Activated T-cell treated with anti-CD3 and anti-CD28 coated beads, Interleukin-2, amount 50 U/mL, for 24 hours (primary cell): ENCODE measurements around the gene SLC1A4.
"Not testable (repeated sequence)": the region's sequence is repeated elsewhere in the genome, so short reads cannot be mapped to it uniquely, and the experiment has no call there.

ENCODE experiments used
- DNase-seq: peaks from one replicate; pipeline ENCODE4 v3.0.0-alpha.2; 2020
- H3K27ac Mint-ChIP-seq: 2 replicates; pipeline ENCODE4 v1.8.0; 2020; ENCODE audit warnings: mild to moderate bottlenecking, mixed read lengths
- H3K27me3 Mint-ChIP-seq: 2 replicates; pipeline ENCODE4 v1.8.0; 2020; ENCODE audit warnings: mixed read lengths
- H3K36me3 Mint-ChIP-seq: 2 replicates; pipeline ENCODE4 v1.8.0; 2020; ENCODE audit warnings: low read depth, mixed read lengths
- H3K4me1 Mint-ChIP-seq: 2 replicates; pipeline ENCODE4 v1.8.0; 2020; ENCODE audit warnings: low read depth, mixed read lengths
- H3K4me3 Mint-ChIP-seq: 2 replicates; pipeline ENCODE4 v1.8.0; 2020; ENCODE audit warnings: mild to moderate bottlenecking, moderate library complexity, mixed read lengths
- H3K9me3 Mint-ChIP-seq: 2 replicates; pipeline ENCODE4 v1.8.0; 2020; ENCODE audit warnings: mixed read lengths

The SLC1A4 gene

GRCh38 chr2:65021709-65022108 is 32.5 kb downstream of the SLC1A4 start:
- Mint-ChIP-seq H3K4me1 (peaks cover 4% of the 10 kb centered on the region), H3K27me3 (no peaks in the 10 kb centered on the region), H3K36me3 (peaks cover 64% of the 10 kb centered on the region), H3K9me3 (no peaks in the 10 kb centered on the region), H3K4me3 (no peak overlapping the region), H3K27ac (no peak overlapping the region)
- DNase-seq: no peak

- Mint-ChIP-seq H3K27ac (no peak overlapping the region), H3K36me3 (peaks cover 59% of the 10 kb centered on the region), H3K9me3 (no peaks in the 10 kb centered on the region), H3K4me3 (no peak overlapping the region), H3K4me1 (peaks cover 4% of the 10 kb centered on the region), H3K27me3 (no peaks in the 10 kb centered on the region)
- DNase-seq: no peak
Measured at GRCh38 chr2:65022189-65022588, 33.0 kb downstream of the SLC1A4 start.

GRCh38 chr2:65023742-65024141 is 34.5 kb downstream of the SLC1A4 start:
- peaks cover 43% of the 10 kb centered on the region for H3K36me3 Mint-ChIP-seq

GRCh38 chr2:65024149-65024829 is 35.1 kb downstream of the SLC1A4 start:
- H3K4me1 Mint-ChIP-seq: peaks cover 4% of the 10 kb centered on the region
- H3K36me3 Mint-ChIP-seq: peaks cover 38% of the 10 kb centered on the region
- H3K9me3 Mint-ChIP-seq: no peaks in the 10 kb centered on the region
- no peak overlapping the region for H3K27ac Mint-ChIP-seq
- no peaks in the 10 kb centered on the region for H3K27me3 Mint-ChIP-seq
- no peak overlapping the region for H3K4me3 Mint-ChIP-seq
- no peak for DNase-seq

More at GRCh38 chr2:65023742-65024141, 34.5 kb downstream of the SLC1A4 start:
- Mint-ChIP-seq H3K27ac (no peak overlapping the region), H3K27me3 (no peaks in the 10 kb centered on the region), H3K4me3 (no peak overlapping the region), H3K9me3 (no peaks in the 10 kb centered on the region), H3K4me1 (peaks cover 4% of the 10 kb centered on the region)
- DNase-seq: no peak

- Mint-ChIP-seq H3K4me3 (no peak overlapping the region), H3K4me1 (peaks cover 6% of the 10 kb centered on the region), H3K9me3 (no peaks in the 10 kb centered on the region), H3K27me3 (no peaks in the 10 kb centered on the region), H3K36me3 (peaks cover 29% of the 10 kb centered on the region), H3K27ac (no peak overlapping the region)
- no peak for DNase-seq
Measured at GRCh38 chr2:65025453-65026123, 36.4 kb downstream of the SLC1A4 start.

- no peaks in the 10 kb centered on the region for H3K9me3 Mint-ChIP-seq
- no peak overlapping the region for H3K4me3 Mint-ChIP-seq
- DNase-seq: no peak
- no peak overlapping the region for H3K27ac Mint-ChIP-seq
- H3K36me3 Mint-ChIP-seq: peaks cover 24% of the 10 kb centered on the region
- H3K27me3 Mint-ChIP-seq: no peaks in the 10 kb centered on the region
- peaks cover 12% of the 10 kb centered on the region for H3K4me1 Mint-ChIP-seq
Measured at GRCh38 chr2:65026154-65026553, 37.0 kb downstream of the SLC1A4 start.

- no peaks in the 10 kb centered on the region for H3K27me3 Mint-ChIP-seq
- no peak overlapping the region for H3K27ac Mint-ChIP-seq
- H3K4me3 Mint-ChIP-seq: no peak overlapping the region
- DNase-seq: no peak
- H3K9me3 Mint-ChIP-seq: no peaks in the 10 kb centered on the region
- peaks cover 16% of the 10 kb centered on the region for H3K36me3 Mint-ChIP-seq
- H3K4me1 Mint-ChIP-seq: peaks cover 19% of the 10 kb centered on the region
Measured at GRCh38 chr2:65026704-65027464, 37.7 kb downstream of the SLC1A4 start.

GRCh38 chr2:65027616-65028244 is 38.5 kb downstream of the SLC1A4 start:
- Mint-ChIP-seq H3K9me3 (no peaks in the 10 kb centered on the region), H3K4me3 (no peak overlapping the region), H3K27ac (no peak overlapping the region), H3K27me3 (no peaks in the 10 kb centered on the region), H3K4me1 (peaks cover 27% of the 10 kb centered on the region), H3K36me3 (peaks cover 8% of the 10 kb centered on the region)
- DNase-seq: no peak

GRCh38 chr2:65030476-65031332 is 41.5 kb downstream of the SLC1A4 start:
- Mint-ChIP-seq H3K27ac (no peak overlapping the region), H3K27me3 (no peaks in the 10 kb centered on the region), H3K9me3 (no peaks in the 10 kb centered on the region), H3K36me3 (no peaks in the 10 kb centered on the region), H3K4me1 (peaks cover 26% of the 10 kb centered on the region), H3K4me3 (no peak overlapping the region)
- DNase-seq: no peak

- DNase-seq: no peak
- H3K27ac Mint-ChIP-seq: peak overlapping the region; percentile 19
- no peaks in the 10 kb centered on the region for H3K36me3 Mint-ChIP-seq
- H3K27me3 Mint-ChIP-seq: no peaks in the 10 kb centered on the region
- H3K4me3 Mint-ChIP-seq: peak overlapping the region; percentile 8
- no peaks in the 10 kb centered on the region for H3K9me3 Mint-ChIP-seq
- H3K4me1 Mint-ChIP-seq: peaks cover 23% of the 10 kb centered on the region
Measured at GRCh38 chr2:65031341-65032018, 42.3 kb downstream of the SLC1A4 start.

- H3K27me3 Mint-ChIP-seq: no peaks in the 10 kb centered on the region
- peak; percentile 35 for DNase-seq
- H3K4me3 Mint-ChIP-seq: peak overlapping the region; percentile 8
- H3K4me1 Mint-ChIP-seq: peaks cover 23% of the 10 kb centered on the region
- peak overlapping the region; percentile 19 for H3K27ac Mint-ChIP-seq
- no peaks in the 10 kb centered on the region for H3K36me3 Mint-ChIP-seq
- no peaks in the 10 kb centered on the region for H3K9me3 Mint-ChIP-seq
Measured at GRCh38 chr2:65032019-65032975, 43.1 kb downstream of the SLC1A4 start.

GRCh38 chr2:65033178-65033577 is 44.0 kb downstream of the SLC1A4 start:
- Mint-ChIP-seq H3K27me3 (no peaks in the 10 kb centered on the region), H3K36me3 (no peaks in the 10 kb centered on the region), H3K27ac (no peak overlapping the region), H3K4me3 (no peak overlapping the region), H3K4me1 (peaks cover 23% of the 10 kb centered on the region), H3K9me3 (no peaks in the 10 kb centered on the region)
- no peak for DNase-seq

GRCh38 chr2:65033667-65034066 is 44.5 kb downstream of the SLC1A4 start:
- not testable (repeated sequence) for H3K27ac Mint-ChIP-seq, H3K4me3 Mint-ChIP-seq, H3K9me3 Mint-ChIP-seq, H3K36me3 Mint-ChIP-seq, H3K27me3 Mint-ChIP-seq, DNase-seq
- H3K4me1 Mint-ChIP-seq: peaks cover 23% of the 10 kb centered on the region
